Endothelial cell of umbilical vein (primary cell): ENCODE measurements around the gene ITGB3BP. TPM values are rescaled to one million over a fixed set of nuclear protein-coding genes. Genes with fewer than 3 reads are reported as not detected.

Source experiments
- BruUV-seq: library from RNA; stranded (reverse); fragments of 400-500 nt; replicated peaks from 2 replicates; lab custom pipeline; 2021; lab: Mats Ljungman, UMichigan
- CTCF ChIA-PET: fragments of 300-600, 350-600 bp; sonication (Branson Sonifier 250); formaldehyde crosslinking; loops from one replicate; lab custom pipeline; 2021; ENCODE audit warnings: antibody characterized with exemption, inconsistent platforms; lab: Charles Lee
- POLR2A ChIA-PET: fragments of 300-600, 350-600 bp; sonication (Branson Sonifier 250); formaldehyde crosslinking; loops from one replicate; lab custom pipeline; 2021; ENCODE audit warnings: antibody characterized with exemption, inconsistent platforms; lab: Charles Lee
- DNase-seq: peaks from one replicate; pipeline ENCODE4 v3.0.0-alpha.2; 2011; ENCODE audit warnings: low read depth, low spot score
- FAIRE-seq: peaks from 2 replicates; lab custom pipeline; 2011; peaks lifted over from hg19 to GRCh38; lab: Jason Lieb, UNC
- H2AFZ ChIP-seq: 2 replicates; pipeline ENCODE4 v1.6.0; 2012; ENCODE audit warnings: low read depth, low read length, control low read depth, inconsistent platforms
- H3K27ac ChIP-seq: 2 replicates; pipeline ENCODE4 v1.5.1; 2011; ENCODE audit warnings: low read depth, mild to moderate bottlenecking, control low read depth, low read length, moderate library complexity; ENCODE audit not compliant: insufficient read depth
- H3K27me3 ChIP-seq, 2 experiments: 2 replicates each; pipeline versions ENCODE4 v1.6.0 to v1.6.1; 2011; ENCODE audit warnings: low read length in 2 of 2, mixed read lengths in 1 of 2; ENCODE audit not compliant: control insufficient read depth in 2 of 2, insufficient read depth in 2 of 2
- H3K36me3 ChIP-seq, 2 experiments: 2 replicates in 1 of 2; 3 replicates in 1 of 2; pipeline ENCODE4 v1.5.1; 2011; ENCODE audit warnings: low read length in 2 of 2, mild to moderate bottlenecking in 1 of 2, moderate library complexity in 1 of 2; ENCODE audit not compliant: control insufficient read depth in 2 of 2, insufficient read depth in 2 of 2; ENCODE audit errors: extremely low read depth in 1 of 2
- H3K4me1 ChIP-seq: 3 replicates; pipeline ENCODE4 v1.5.1; 2011; ENCODE audit warnings: mild to moderate bottlenecking, low read length; ENCODE audit not compliant: control insufficient read depth, insufficient read depth; ENCODE audit errors: extremely low read depth
- H3K4me2 ChIP-seq: 2 replicates; pipeline ENCODE4 v1.6.1; 2011; ENCODE audit warnings: low read length, control low read depth, mixed read lengths; ENCODE audit not compliant: insufficient read depth
- H3K4me3 ChIP-seq, 3 experiments: fragments of 200-600 bp in 1 of 3; sonication (generic), shearing (Covaris generic) in 1 of 3; replicated peaks in 1 of 3; 2 replicates each; pipeline ENCODE4 v1.5.1; 2011 to 2016; ENCODE audit warnings: control low read depth in 3 of 3, low read length in 3 of 3, mild to moderate bottlenecking in 2 of 3, inconsistent platforms in 1 of 3, low read depth in 1 of 3, moderate library complexity in 1 of 3; ENCODE audit not compliant: insufficient read depth in 1 of 3
- H3K79me2 ChIP-seq: 2 replicates; pipeline ENCODE4 v1.6.0; 2012; ENCODE audit warnings: low read length, inconsistent platforms; ENCODE audit not compliant: control insufficient read depth, insufficient read depth
- H3K9ac ChIP-seq: replicated peaks from 2 replicates; pipeline ENCODE3; 2011; ENCODE audit warnings: low read length, control low read depth; ENCODE audit not compliant: insufficient read depth; ENCODE audit errors: extremely low read depth
- H3K9me1 ChIP-seq: replicated peaks from 3 replicates; pipeline ENCODE4 v1.6.0; 2011; ENCODE audit warnings: mild to moderate bottlenecking, low read length; ENCODE audit not compliant: control insufficient read depth, insufficient read depth; ENCODE audit errors: extremely low read depth
- H3K9me3 ChIP-seq: replicated peaks from 2 replicates; pipeline ENCODE4 v1.5.1; 2012; ENCODE audit warnings: low read length, inconsistent platforms; ENCODE audit not compliant: control insufficient read depth, insufficient read depth
- H4K20me1 ChIP-seq: replicated peaks from 2 replicates; pipeline ENCODE3; 2011; ENCODE audit warnings: mild to moderate bottlenecking, low read length; ENCODE audit not compliant: control insufficient read depth, insufficient read depth; ENCODE audit errors: extremely low read depth
- EZH2 ChIP-seq: IDR thresholded peaks from 2 replicates; pipeline ENCODE4 v1.6.1; 2012; ENCODE audit warnings: borderline replicate concordance, low read depth, mild to moderate bottlenecking, moderate library complexity, low read length, inconsistent platforms; ENCODE audit not compliant: severe bottlenecking
- FOS ChIP-seq: IDR thresholded peaks from 2 replicates; pipeline ENCODE4 v1.6.1; 2011; ENCODE audit warnings: mild to moderate bottlenecking, low read length, moderate library complexity, borderline replicate concordance; ENCODE audit not compliant: insufficient read depth
- GATA2 ChIP-seq: IDR thresholded peaks from 2 replicates; pipeline ENCODE4 v1.7.0; 2011; ENCODE audit warnings: low read depth, mild to moderate bottlenecking, moderate library complexity, mixed read lengths, low read length; ENCODE audit not compliant: insufficient read length, insufficient read depth
- JUN ChIP-seq: IDR thresholded peaks from 2 replicates; pipeline ENCODE4 v1.6.1; 2011; ENCODE audit warnings: borderline replicate concordance, low read depth; ENCODE audit not compliant: insufficient read length, insufficient read depth
- MYC ChIP-seq: IDR thresholded peaks from one replicate; pipeline ENCODE4 v1.6.1; 2011; ENCODE audit warnings: mild to moderate bottlenecking, low read depth, low read length
- POLR2A ChIP-seq: IDR thresholded peaks from 2 replicates; pipeline ENCODE4 v1.6.1; 2012; ENCODE audit warnings: low read depth, mild to moderate bottlenecking, control low read depth, low read length
- POLR2AphosphoS5 ChIP-seq: IDR thresholded peaks from 2 replicates; pipeline ENCODE4 v1.6.1; 2012; ENCODE audit warnings: low read depth, mild to moderate bottlenecking, control low read depth, low read length, moderate library complexity; ENCODE audit not compliant: insufficient read depth
- dilution Hi-C: fragments of 300-500 bp; cut with MboI; formaldehyde crosslinking; loops from one replicate; pipeline ENCODE4 v1.15.0; 2019; ENCODE audit warnings: low sequenced_read_pairs; ENCODE audit not compliant: extremely low pct_ligation_motif_present
- intact Hi-C: fragments of 100-400 bp; cut with micrococcal nuclease; formaldehyde crosslinking; loops from one replicate; pipeline ENCODE4 v1.10.0; 2022
- polyA plus RNA-seq, 4 experiments: library from polyadenylated mRNA; depleted of rRNA in 3 of 4; stranded (reverse) in 3 of 4; unstranded in 1 of 4; fragments of >200 nt; gene quantifications; 2 replicates each; pipeline versions ENCODE4 v1.2.1 to v1.2.3, GENCODE V29; 2011 to 2012; ENCODE audit warnings: missing spikeins in 1 of 4
- total RNA-seq: library from RNA; stranded (reverse); gene quantifications from 2 replicates; pipeline ENCODE4 v1.2.3, GENCODE V29; 2021
- TF ChIP-seq, protein P1 (sequence below): IDR thresholded peaks from 2 replicates; pipeline ENCODE4 v1.6.1; 2011; ENCODE audit not compliant: insufficient read depth, insufficient read length
- TF ChIP-seq, protein P2 (sequence below), 2 donors: IDR thresholded peaks; 1 replicate in 1 of 2; 2 replicates in 1 of 2; pipeline ENCODE4 v1.5.1; 2011; ENCODE audit warnings: low read length in 2 of 2, mild to moderate bottlenecking in 2 of 2, moderate library complexity in 2 of 2, control low read depth in 1 of 2, inconsistent platforms in 1 of 2, low read depth in 1 of 2; ENCODE audit not compliant: insufficient read depth in 1 of 2; ENCODE audit errors: extremely low read depth in 1 of 2

Gene ITGB3BP
- total and polyA plus RNA-seq, 2 donors (not counting 3 experiments of a cell fraction or from before 2014, with no cell fraction given): 5.3 to 24.4 TPM

DNA sequence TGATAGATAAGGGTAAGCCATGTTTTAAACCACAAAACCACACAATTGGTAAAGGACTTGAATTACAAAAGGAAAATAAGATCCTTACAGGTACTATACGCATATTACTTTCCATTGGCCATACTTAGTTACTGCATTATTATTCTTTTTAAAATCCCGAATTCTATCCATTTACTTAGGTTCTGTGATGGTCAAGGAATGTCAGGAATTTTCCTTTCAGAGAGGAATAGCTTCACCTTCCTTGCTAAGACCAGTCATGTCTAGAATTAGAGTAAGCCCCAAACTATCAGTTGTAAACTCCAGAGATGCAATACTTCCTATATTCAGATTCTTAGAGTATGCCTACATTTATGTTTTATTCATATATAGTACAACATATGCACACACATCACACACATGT, 14.0 kb upstream of the ITGB3BP start:
- Histone ChIP-seq H3K4me2 (no peak overlapping the region), H3K9me3 (no peaks in the 10 kb centered on the region), H3K36me3 (no peaks in the 10 kb centered on the region), H3K27me3 (no peaks in the 10 kb centered on the region), H3K4me3 (no peak overlapping the region), H3K79me2 (no peaks in the 10 kb centered on the region), H3K9ac (no peak overlapping the region), H4K20me1 (no peaks in the 10 kb centered on the region), H3K9me1 (no peaks in the 10 kb centered on the region), H2AFZ (no peak overlapping the region), H3K27ac (no peak overlapping the region), H3K4me1 (no peaks in the 10 kb centered on the region)
- BruUV-seq: no TSS peak
- DNase-seq (no peak), FAIRE-seq (no peak)
- no peak for TF ChIP-seq EZH2
- no peak for TF ChIP-seq GATA2
- TF ChIP-seq, protein P1, sequence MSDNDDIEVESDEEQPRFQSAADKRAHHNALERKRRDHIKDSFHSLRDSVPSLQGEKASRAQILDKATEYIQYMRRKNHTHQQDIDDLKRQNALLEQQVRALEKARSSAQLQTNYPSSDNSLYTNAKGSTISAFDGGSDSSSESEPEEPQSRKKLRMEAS: no peak
- TF ChIP-seq POLR2A: no peak
- TF ChIP-seq MYC: no peak
- no peak for TF ChIP-seq JUN
- TF ChIP-seq, protein P2, sequence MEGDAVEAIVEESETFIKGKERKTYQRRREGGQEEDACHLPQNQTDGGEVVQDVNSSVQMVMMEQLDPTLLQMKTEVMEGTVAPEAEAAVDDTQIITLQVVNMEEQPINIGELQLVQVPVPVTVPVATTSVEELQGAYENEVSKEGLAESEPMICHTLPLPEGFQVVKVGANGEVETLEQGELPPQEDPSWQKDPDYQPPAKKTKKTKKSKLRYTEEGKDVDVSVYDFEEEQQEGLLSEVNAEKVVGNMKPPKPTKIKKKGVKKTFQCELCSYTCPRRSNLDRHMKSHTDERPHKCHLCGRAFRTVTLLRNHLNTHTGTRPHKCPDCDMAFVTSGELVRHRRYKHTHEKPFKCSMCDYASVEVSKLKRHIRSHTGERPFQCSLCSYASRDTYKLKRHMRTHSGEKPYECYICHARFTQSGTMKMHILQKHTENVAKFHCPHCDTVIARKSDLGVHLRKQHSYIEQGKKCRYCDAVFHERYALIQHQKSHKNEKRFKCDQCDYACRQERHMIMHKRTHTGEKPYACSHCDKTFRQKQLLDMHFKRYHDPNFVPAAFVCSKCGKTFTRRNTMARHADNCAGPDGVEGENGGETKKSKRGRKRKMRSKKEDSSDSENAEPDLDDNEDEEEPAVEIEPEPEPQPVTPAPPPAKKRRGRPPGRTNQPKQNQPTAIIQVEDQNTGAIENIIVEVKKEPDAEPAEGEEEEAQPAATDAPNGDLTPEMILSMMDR (IDR thresholded peaks at IDR 0.05; ENCODE audit: extremely low read depth in 1 of 2, insufficient read depth in 1 of 2, low read depth in 1 of 2, low read length in 2 of 2): no peak
- TF ChIP-seq FOS: no peak
- no peak for TF ChIP-seq POLR2AphosphoS5
- dilution Hi-C loops: no loop called here
- CTCF ChIA-PET: interaction anchor here (1.1 to 4.9 kb wide), 22 partner anchors 9 to 697 kb away, joined by 3 to 54 read pairs (median 8); partner anchors contain the start of genes EFCAB7 and ITGB3BP
- intact Hi-C loops: loop anchor here (5.0 kb wide), 3 partner anchors 575 to 695 kb away; no protein-coding TSS in a partner anchor
- POLR2A ChIA-PET: no interaction called here
